ENCODE measurements around the gene GLP2R. TPM values are rescaled to one million over a fixed set of nuclear protein-coding genes. Genes with fewer than 3 reads are reported as not detected.

GLP2R gene
- total RNA-seq, 1 experiment from 2014 or later: not detected

- no peak for TF ChIP-seq ERG (CRISPR knock-in tag; IDR thresholded peaks at IDR 0.05)
- no peak for TF ChIP-seq STAT6 (CRISPR knock-in tag; conservative IDR thresholded peaks at IDR 0.05; ENCODE audit: low read depth)
- TF ChIP-seq E2F4 (CRISPR knock-in tag; IDR thresholded peaks at IDR 0.05; ENCODE audit: borderline replicate concordance, low read depth): no peak
Measured at GRCh38 chr17:9911089-9911488, 85.4 kb downstream of the GLP2R start (continued).

- POLR2A ChIA-PET: no interaction called here
- Mint-ChIP-seq H3K4me1 (peaks cover 12% of the 10 kb centered on the region), H3K27ac (no peak overlapping the region), H3K36me3 (no peaks in the 10 kb centered on the region), H3K27me3 (ENCODE audit: low read depth) (no peaks in the 10 kb centered on the region; the same call in 1 of the 2 replicates), H3K4me3 (no peak overlapping the region), H3K9me3 (no peaks in the 10 kb centered on the region)
- DNase-seq (ENCODE audit: low spot score): no peak
- no peak for TF ChIP-seq USF2 (CRISPR knock-in tag; IDR thresholded peaks at IDR 0.05)
- TF ChIP-seq CREM (CRISPR knock-in tag; IDR thresholded peaks at IDR 0.05): no peak
- TF ChIP-seq NR1H2 (CRISPR knock-in tag; IDR thresholded peaks at IDR 0.05): no peak
- TF ChIP-seq HMGA2 (CRISPR knock-in tag; IDR thresholded peaks at IDR 0.05): no peak
- no peak for ATAC-seq
- CTCF ChIA-PET: interaction anchor here (1.0 to 1.2 kb wide), 4 partner anchors 12 to 335 kb away, joined by 3 to 4 read pairs (median 3); no protein-coding TSS in a partner anchor
Measured at GRCh38 chr17:9912121-9913099, 86.7 kb downstream of the GLP2R start.

- Mint-ChIP-seq H3K27me3 (ENCODE audit: low read depth) (no peaks in the 10 kb centered on the region; the same call in 1 of the 2 replicates), H3K27ac (no peak overlapping the region), H3K9me3 (no peaks in the 10 kb centered on the region), H3K4me3 (no peak overlapping the region), H3K4me1 (peaks cover 5% of the 10 kb centered on the region; the same call in 1 of the 2 replicates), H3K36me3 (no peaks in the 10 kb centered on the region)
- CTCF ChIA-PET: interaction anchor here (1.1 to 1.3 kb wide), 3 partner anchors 8 to 336 kb away, joined by 3 to 4 read pairs (median 3); no protein-coding TSS in a partner anchor
- ATAC-seq (no peak), DNase-seq (ENCODE audit: low spot score) (no peak)
- POLR2A ChIA-PET: no interaction called here
- TF ChIP-seq TEAD4 (CRISPR knock-in tag; IDR thresholded peaks at IDR 0.05) (no peak), ZNF423 (CRISPR knock-in tag; IDR thresholded peaks at IDR 0.05) (no peak), ZNF219 (CRISPR knock-in tag; IDR thresholded peaks at IDR 0.05; ENCODE audit: borderline replicate concordance) (no peak), ZNF317 (CRISPR knock-in tag; IDR thresholded peaks at IDR 0.05; ENCODE audit: borderline replicate concordance, low read depth) (no peak), CBFB (CRISPR knock-in tag; IDR thresholded peaks at IDR 0.05; ENCODE audit: low read depth) (no peak), FOXP4 (CRISPR knock-in tag; IDR thresholded peaks at IDR 0.05) (no peak), IRF2 (CRISPR knock-in tag; IDR thresholded peaks at IDR 0.05; ENCODE audit: borderline replicate concordance, low read depth) (no peak), ZNF671 (CRISPR knock-in tag; IDR thresholded peaks at IDR 0.05) (no peak), E2F4 (CRISPR knock-in tag; IDR thresholded peaks at IDR 0.05; ENCODE audit: borderline replicate concordance, low read depth) (no peak), ZNF281 (CRISPR knock-in tag; IDR thresholded peaks at IDR 0.05) (no peak), ELF4 (CRISPR knock-in tag; IDR thresholded peaks at IDR 0.05; ENCODE audit: low read depth) (no peak)
Measured at GRCh38 chr17:9913476-9913875, 87.8 kb downstream of the GLP2R start.
